ENCODE measurements around the gene PRR14.

GRCh38 chr16:30692396-30693064, 41.8 kb downstream of the PRR14 start:
- TF ChIP-seq POLR2A (IDR thresholded peaks at IDR 0.05) (no peak), CTCF (IDR thresholded peaks at IDR 0.05) (no peak)

All from uterus (tissue), 2 donors.